Parathyroid adenoma (tissue), 2 donors: ENCODE data around the gene CD58.

Experiments
- H2AFZ ChIP-seq: fragments of 300-600 bp; sonication (generic); one replicate; pipeline ENCODE4 v1.7.0; 2017; ENCODE audit warnings: antibody characterized with exemption, mild to moderate bottlenecking
- H3K27ac ChIP-seq: fragments of 300-600 bp; sonication (generic); one replicate; pipeline ENCODE4 v1.7.0; 2017
- H3K27me3 ChIP-seq: fragments of 300-600 bp; sonication (generic); one replicate; pipeline ENCODE4 v1.7.0; 2017; ENCODE audit warnings: low read length; ENCODE audit not compliant: control insufficient read depth, insufficient read depth
- H3K36me3 ChIP-seq: fragments of 300-600 bp; sonication (generic); one replicate; pipeline ENCODE4 v1.7.0; 2017; ENCODE audit warnings: low read length; ENCODE audit not compliant: control insufficient read depth, insufficient read depth
- H3K4me1 ChIP-seq: fragments of 300-600 bp; sonication (generic); one replicate; pipeline ENCODE4 v1.7.0; 2017; ENCODE audit warnings: control low read depth
- H3K4me2 ChIP-seq: fragments of 300-600 bp; sonication (generic); one replicate; pipeline ENCODE4 v1.7.0; 2017; ENCODE audit warnings: low read length
- H3K4me3 ChIP-seq: fragments of 300-600 bp; sonication (generic); one replicate; pipeline ENCODE4 v1.7.0; 2017; ENCODE audit warnings: low read depth, low read length
- H3K79me2 ChIP-seq: fragments of 300-600 bp; sonication (generic); one replicate; pipeline ENCODE4 v1.7.0; 2017; ENCODE audit warnings: control low read depth
- H3K9ac ChIP-seq: fragments of 300-600 bp; sonication (generic); one replicate; pipeline ENCODE4 v1.7.0; 2017; ENCODE audit warnings: mild to moderate bottlenecking
- H3K9me3 ChIP-seq: fragments of 300-600 bp; sonication (generic); one replicate; pipeline ENCODE4 v1.7.0; 2017; ENCODE audit warnings: low read length; ENCODE audit not compliant: control insufficient read depth
- CTCF ChIP-seq: fragments of 300-600 bp; sonication (generic); IDR thresholded peaks from one replicate; pipeline ENCODE4 v1.7.0; 2017; ENCODE audit warnings: antibody characterized with exemption, mild to moderate bottlenecking
- donor health status: primary hyperparathyroidism.

CD58 gene

GRCh38 chr1:116487583-116487982 lies 83.2 kb downstream of the CD58 start:
- Histone ChIP-seq H3K27me3 (no peaks in the 10 kb centered on the region), H3K27ac (no peak overlapping the region), H3K9me3 (no peaks in the 10 kb centered on the region), H3K36me3 (no peaks in the 10 kb centered on the region), H3K79me2 (no peaks in the 10 kb centered on the region), H3K4me1 (peaks cover 6% of the 10 kb centered on the region), H3K4me3 (no peak overlapping the region), H3K4me2 (no peak overlapping the region), H2AFZ (no peak overlapping the region), H3K9ac (no peak overlapping the region)
- no peak for TF ChIP-seq CTCF

- TF ChIP-seq CTCF: no peak
- H3K27me3 ChIP-seq: no peaks in the 10 kb centered on the region
- no peak overlapping the region for H3K9ac ChIP-seq
- no peaks in the 10 kb centered on the region for H3K79me2 ChIP-seq
- H3K4me2 ChIP-seq: no peak overlapping the region
- no peaks in the 10 kb centered on the region for H3K9me3 ChIP-seq
- no peak overlapping the region for H2AFZ ChIP-seq
- H3K27ac ChIP-seq: no peak overlapping the region
- peaks cover 6% of the 10 kb centered on the region for H3K4me1 ChIP-seq
- H3K4me3 ChIP-seq: no peak overlapping the region
- H3K36me3 ChIP-seq: no peaks in the 10 kb centered on the region
Observed at GRCh38 chr1:116487031-116487430, 83.8 kb downstream of the CD58 start.

GRCh38 chr1:116486424-116486823 lies 84.4 kb downstream of the CD58 start:
- no peak overlapping the region for H3K9ac ChIP-seq
- H3K27ac ChIP-seq: no peak overlapping the region
- no peak for TF ChIP-seq CTCF
- H2AFZ ChIP-seq: no peak overlapping the region
- H3K4me3 ChIP-seq: no peak overlapping the region
- no peak overlapping the region for H3K4me2 ChIP-seq
- no peaks in the 10 kb centered on the region for H3K9me3 ChIP-seq
- H3K4me1 ChIP-seq: peaks cover 6% of the 10 kb centered on the region
- no peaks in the 10 kb centered on the region for H3K27me3 ChIP-seq
- H3K79me2 ChIP-seq: no peaks in the 10 kb centered on the region
- H3K36me3 ChIP-seq: no peaks in the 10 kb centered on the region

- no peaks in the 10 kb centered on the region for H3K36me3 ChIP-seq
- no peaks in the 10 kb centered on the region for H3K79me2 ChIP-seq
- no peaks in the 10 kb centered on the region for H3K9me3 ChIP-seq
- H3K4me3 ChIP-seq: no peak overlapping the region
- no peak overlapping the region for H2AFZ ChIP-seq
- no peaks in the 10 kb centered on the region for H3K27me3 ChIP-seq
- peaks cover 6% of the 10 kb centered on the region for H3K4me1 ChIP-seq
- H3K27ac ChIP-seq: no peak overlapping the region
- H3K9ac ChIP-seq: no peak overlapping the region
- H3K4me2 ChIP-seq: no peak overlapping the region
- no peak for TF ChIP-seq CTCF
Observed at GRCh38 chr1:116485976-116486375, 84.8 kb downstream of the CD58 start.

- peaks cover 6% of the 10 kb centered on the region for H3K4me1 ChIP-seq
- H3K79me2 ChIP-seq: no peaks in the 10 kb centered on the region
- no peak overlapping the region for H3K4me2 ChIP-seq
- H3K9me3 ChIP-seq: no peaks in the 10 kb centered on the region
- TF ChIP-seq CTCF: peak; percentile 79
- no peaks in the 10 kb centered on the region for H3K36me3 ChIP-seq
- no peak overlapping the region for H3K4me3 ChIP-seq
- no peak overlapping the region for H3K9ac ChIP-seq
- no peak overlapping the region for H3K27ac ChIP-seq
- H2AFZ ChIP-seq: peak overlapping the region; percentile 33
- H3K27me3 ChIP-seq: no peaks in the 10 kb centered on the region
Observed at GRCh38 chr1:116485071-116485735, 85.6 kb downstream of the CD58 start.
